GM12878 (cell line): ENCODE data around the gene HMOX1. TPM values are rescaled to one million over a fixed set of nuclear protein-coding genes. Genes with fewer than 3 reads are reported as not detected.
A peak's percentile ranks its signal among the peaks of the same experiment; 100 is the strongest.

Source experiments
- BCL11A ChIP-seq: IDR thresholded peaks from 2 replicates; pipeline ENCODE4 v1.6.1; 2011; ENCODE audit warnings: low read depth, low read length
- CHD1 ChIP-seq: IDR thresholded peaks from 2 replicates; pipeline ENCODE4 v1.6.1; 2012; ENCODE audit warnings: low read depth, low read length, improper control_type of control experiment
- EGR1 ChIP-seq, 2 experiments: IDR thresholded peaks; 1 replicate in 1 of 2; 2 replicates in 1 of 2; pipeline ENCODE4 v1.6.1; 2011 to 2012; ENCODE audit warnings: low read depth in 2 of 2, low read length in 2 of 2, borderline replicate concordance in 1 of 2, mild to moderate bottlenecking in 1 of 2, moderate library complexity in 1 of 2
- ESRRA ChIP-seq: IDR thresholded peaks from 2 replicates; pipeline ENCODE4 v1.6.1; 2012; ENCODE audit warnings: mild to moderate bottlenecking, low read length, improper control_type of control experiment
- EZH2 ChIP-seq: IDR thresholded peaks from 2 replicates; pipeline ENCODE4 v1.6.1; 2012; ENCODE audit warnings: low read depth, mild to moderate bottlenecking, control low read depth, inconsistent platforms, low read length, borderline replicate concordance; ENCODE audit not compliant: control insufficient read depth
- IKZF2 ChIP-seq, 2 experiments: fragments of 450-650 bp; IDR thresholded peaks; 2 replicates each; pipeline ENCODE4 v1.6.1; 2017; ENCODE audit warnings: mild to moderate bottlenecking in 2 of 2, moderate library complexity in 2 of 2
- KDM1A ChIP-seq: fragments of 200-600 bp; sonication (generic); IDR thresholded peaks from 2 replicates; pipeline ENCODE4 v1.6.1; 2016; ENCODE audit warnings: borderline replicate concordance
- MTA2 ChIP-seq: fragments of 450-650 bp; IDR thresholded peaks from 2 replicates; pipeline ENCODE4 v1.6.1; 2016; ENCODE audit warnings: low read depth, mild to moderate bottlenecking, moderate library complexity
- PML ChIP-seq: IDR thresholded peaks from 2 replicates; pipeline ENCODE4 v1.6.1; 2012; ENCODE audit warnings: low read length, inconsistent platforms
- POU2F2 ChIP-seq: IDR thresholded peaks from 3 replicates; pipeline ENCODE4 v1.6.1; 2011; ENCODE audit warnings: low read depth, mild to moderate bottlenecking, low read length, borderline replicate concordance
- RAD21 ChIP-seq: IDR thresholded peaks from 2 replicates; pipeline ENCODE4 v1.6.1; 2011; ENCODE audit warnings: mild to moderate bottlenecking, low read depth, low read length, moderate library complexity; ENCODE audit not compliant: insufficient read depth
- SPI1 ChIP-seq: IDR thresholded peaks from 2 replicates; pipeline ENCODE4 v1.6.1; 2011; ENCODE audit warnings: low read depth, mild to moderate bottlenecking, low read length, moderate library complexity, borderline replicate concordance; ENCODE audit not compliant: insufficient read depth
- TCF3 ChIP-seq: IDR thresholded peaks from 2 replicates; pipeline ENCODE4 v1.6.1; 2012; ENCODE audit warnings: low read depth, mild to moderate bottlenecking, low read length, borderline replicate concordance; ENCODE audit not compliant: insufficient read depth
- YBX1 ChIP-seq: fragments of 450-650 bp; IDR thresholded peaks from 2 replicates; pipeline ENCODE4 v1.6.1; 2016; ENCODE audit warnings: antibody characterized with exemption
- ZZZ3 ChIP-seq: IDR thresholded peaks from 2 replicates; pipeline ENCODE4 v1.6.1; 2011; ENCODE audit warnings: low read depth; ENCODE audit not compliant: control insufficient read depth, insufficient read length
- polyA plus RNA-seq, 11 experiments: library from polyadenylated mRNA; depleted of rRNA in 4 of 11; unstranded in 6 of 11; stranded (reverse) in 5 of 11; fragments of >200 nt; fragmentation: Nextera tagmentation in 4 of 11; fragmentation: Illumina TruSeq in 1 of 11; extraction: Ambion mirVana in 4 of 11; extraction: Trizol in 1 of 11; gene quantifications; 1 replicate in 1 of 11; 2 replicates in 10 of 11; pipeline versions ENCODE4 v1.2.1 to v1.2.3, GENCODE V29; 2011 to 2016; ENCODE audit warnings: inconsistent platforms in 2 of 11, missing spikeins in 2 of 11, low read depth in 1 of 11
- total RNA-seq, 4 experiments: library from RNA; depleted of rRNA in 3 of 4; stranded (reverse); fragments of >200 nt in 3 of 4; fragmentation: Illumina TruSeq in 1 of 4; extraction: Trizol in 1 of 4; gene quantifications; 2 replicates each; pipeline versions ENCODE4 v1.2.1 to v1.2.3, GENCODE V29; 2013 to 2021
- TF ChIP-seq, protein P1 (sequence below): fragments of 450-650 bp; IDR thresholded peaks from 2 replicates; pipeline ENCODE4 v1.6.1; 2017; ENCODE audit warnings: mild to moderate bottlenecking
- TF ChIP-seq, protein P2 (sequence below): IDR thresholded peaks from 2 replicates; pipeline ENCODE4 v1.6.1; 2012; ENCODE audit warnings: low read length, inconsistent platforms
- TF ChIP-seq, protein P3 (sequence below): fragments of 450-650 bp; IDR thresholded peaks from 2 replicates; pipeline ENCODE4 v1.6.1; 2017; ENCODE audit warnings: antibody characterized with exemption, mild to moderate bottlenecking, moderate library complexity
- TF ChIP-seq, protein P4 (sequence below): IDR thresholded peaks from 2 replicates; pipeline ENCODE4 v1.6.1; 2011; ENCODE audit warnings: mild to moderate bottlenecking, low read depth, low read length, moderate library complexity; ENCODE audit not compliant: insufficient replicate concordance

The HMOX1 gene
- total and polyA plus RNA-seq, 10 of the 15 experiments (the other 5 are each of a cell fraction or from before 2014, with no cell fraction given), result 1.5 to 36.7 (median 18.8) TPM

DNA sequence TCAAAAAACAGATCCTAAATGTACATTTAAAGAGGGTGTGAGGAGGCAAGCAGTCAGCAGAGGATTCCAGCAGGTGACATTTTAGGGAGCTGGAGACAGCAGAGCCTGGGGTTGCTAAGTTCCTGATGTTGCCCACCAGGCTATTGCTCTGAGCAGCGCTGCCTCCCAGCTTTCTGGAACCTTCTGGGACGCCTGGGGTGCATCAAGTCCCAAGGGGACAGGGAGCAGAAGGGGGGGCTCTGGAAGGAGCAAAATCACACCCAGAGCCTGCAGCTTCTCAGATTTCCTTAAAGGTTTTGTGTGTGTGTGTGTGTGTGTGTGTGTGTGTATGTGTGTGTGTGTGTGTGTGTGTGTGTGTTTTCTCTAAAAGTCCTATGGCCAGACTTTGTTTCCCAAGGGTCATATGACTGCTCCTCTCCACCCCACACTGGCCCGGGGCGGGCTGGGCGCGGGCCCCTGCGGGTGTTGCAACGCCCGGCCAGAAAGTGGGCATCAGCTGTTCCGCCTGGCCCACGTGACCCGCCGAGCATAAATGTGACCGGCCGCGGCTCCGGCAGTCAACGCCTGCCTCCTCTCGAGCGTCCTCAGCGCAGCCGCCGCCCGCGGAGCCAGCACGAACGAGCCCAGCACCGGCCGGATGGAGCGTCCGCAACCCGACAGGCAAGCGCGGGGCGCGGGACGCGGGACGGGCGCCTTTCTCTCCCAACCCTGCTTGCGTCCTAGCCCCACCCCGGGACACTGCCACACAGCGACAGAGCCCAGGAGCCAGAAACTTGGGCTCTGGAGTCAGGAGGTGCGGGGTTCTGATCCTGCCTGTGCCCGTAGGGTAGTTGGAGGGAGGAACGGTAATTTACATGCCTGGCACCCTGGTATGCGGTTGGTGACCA, at the start of gene HMOX1 (continued):
- TF ChIP-seq, protein P1, sequence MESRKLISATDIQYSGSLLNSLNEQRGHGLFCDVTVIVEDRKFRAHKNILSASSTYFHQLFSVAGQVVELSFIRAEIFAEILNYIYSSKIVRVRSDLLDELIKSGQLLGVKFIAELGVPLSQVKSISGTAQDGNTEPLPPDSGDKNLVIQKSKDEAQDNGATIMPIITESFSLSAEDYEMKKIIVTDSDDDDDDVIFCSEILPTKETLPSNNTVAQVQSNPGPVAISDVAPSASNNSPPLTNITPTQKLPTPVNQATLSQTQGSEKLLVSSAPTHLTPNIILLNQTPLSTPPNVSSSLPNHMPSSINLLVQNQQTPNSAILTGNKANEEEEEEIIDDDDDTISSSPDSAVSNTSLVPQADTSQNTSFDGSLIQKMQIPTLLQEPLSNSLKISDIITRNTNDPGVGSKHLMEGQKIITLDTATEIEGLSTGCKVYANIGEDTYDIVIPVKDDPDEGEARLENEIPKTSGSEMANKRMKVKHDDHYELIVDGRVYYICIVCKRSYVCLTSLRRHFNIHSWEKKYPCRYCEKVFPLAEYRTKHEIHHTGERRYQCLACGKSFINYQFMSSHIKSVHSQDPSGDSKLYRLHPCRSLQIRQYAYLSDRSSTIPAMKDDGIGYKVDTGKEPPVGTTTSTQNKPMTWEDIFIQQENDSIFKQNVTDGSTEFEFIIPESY, result no peak
- TF ChIP-seq BCL11A (no peak), SPI1 (no peak), ESRRA (no peak), TCF3 (no peak), IKZF2 (IDR thresholded peaks at IDR 0.05) (no peak; a peak in 2 of 4 replicates), EZH2 (no peak), EGR1 (IDR thresholded peaks at IDR 0.05; ENCODE audit: borderline replicate concordance in 1 of 2, low read depth in 2 of 2, low read length in 2 of 2) (no peak), POU2F2 (peak; percentile 56; the same call in 1 of the 3 replicates), ZZZ3 (no peak), YBX1 (no peak), PML (no peak), CHD1 (no peak), KDM1A (no peak), MTA2 (no peak), RAD21 (0 out of 2 replicates have a peak, but pooled peaks have one; percentile 6)
- TF ChIP-seq, protein P2, sequence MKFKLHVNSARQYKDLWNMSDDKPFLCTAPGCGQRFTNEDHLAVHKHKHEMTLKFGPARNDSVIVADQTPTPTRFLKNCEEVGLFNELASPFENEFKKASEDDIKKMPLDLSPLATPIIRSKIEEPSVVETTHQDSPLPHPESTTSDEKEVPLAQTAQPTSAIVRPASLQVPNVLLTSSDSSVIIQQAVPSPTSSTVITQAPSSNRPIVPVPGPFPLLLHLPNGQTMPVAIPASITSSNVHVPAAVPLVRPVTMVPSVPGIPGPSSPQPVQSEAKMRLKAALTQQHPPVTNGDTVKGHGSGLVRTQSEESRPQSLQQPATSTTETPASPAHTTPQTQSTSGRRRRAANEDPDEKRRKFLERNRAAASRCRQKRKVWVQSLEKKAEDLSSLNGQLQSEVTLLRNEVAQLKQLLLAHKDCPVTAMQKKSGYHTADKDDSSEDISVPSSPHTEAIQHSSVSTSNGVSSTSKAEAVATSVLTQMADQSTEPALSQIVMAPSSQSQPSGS, result no peak
- TF ChIP-seq, protein P3, sequence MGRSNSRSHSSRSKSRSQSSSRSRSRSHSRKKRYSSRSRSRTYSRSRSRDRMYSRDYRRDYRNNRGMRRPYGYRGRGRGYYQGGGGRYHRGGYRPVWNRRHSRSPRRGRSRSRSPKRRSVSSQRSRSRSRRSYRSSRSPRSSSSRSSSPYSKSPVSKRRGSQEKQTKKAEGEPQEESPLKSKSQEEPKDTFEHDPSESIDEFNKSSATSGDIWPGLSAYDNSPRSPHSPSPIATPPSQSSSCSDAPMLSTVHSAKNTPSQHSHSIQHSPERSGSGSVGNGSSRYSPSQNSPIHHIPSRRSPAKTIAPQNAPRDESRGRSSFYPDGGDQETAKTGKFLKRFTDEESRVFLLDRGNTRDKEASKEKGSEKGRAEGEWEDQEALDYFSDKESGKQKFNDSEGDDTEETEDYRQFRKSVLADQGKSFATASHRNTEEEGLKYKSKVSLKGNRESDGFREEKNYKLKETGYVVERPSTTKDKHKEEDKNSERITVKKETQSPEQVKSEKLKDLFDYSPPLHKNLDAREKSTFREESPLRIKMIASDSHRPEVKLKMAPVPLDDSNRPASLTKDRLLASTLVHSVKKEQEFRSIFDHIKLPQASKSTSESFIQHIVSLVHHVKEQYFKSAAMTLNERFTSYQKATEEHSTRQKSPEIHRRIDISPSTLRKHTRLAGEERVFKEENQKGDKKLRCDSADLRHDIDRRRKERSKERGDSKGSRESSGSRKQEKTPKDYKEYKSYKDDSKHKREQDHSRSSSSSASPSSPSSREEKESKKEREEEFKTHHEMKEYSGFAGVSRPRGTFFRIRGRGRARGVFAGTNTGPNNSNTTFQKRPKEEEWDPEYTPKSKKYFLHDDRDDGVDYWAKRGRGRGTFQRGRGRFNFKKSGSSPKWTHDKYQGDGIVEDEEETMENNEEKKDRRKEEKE, result no peak
- TF ChIP-seq, protein P4, sequence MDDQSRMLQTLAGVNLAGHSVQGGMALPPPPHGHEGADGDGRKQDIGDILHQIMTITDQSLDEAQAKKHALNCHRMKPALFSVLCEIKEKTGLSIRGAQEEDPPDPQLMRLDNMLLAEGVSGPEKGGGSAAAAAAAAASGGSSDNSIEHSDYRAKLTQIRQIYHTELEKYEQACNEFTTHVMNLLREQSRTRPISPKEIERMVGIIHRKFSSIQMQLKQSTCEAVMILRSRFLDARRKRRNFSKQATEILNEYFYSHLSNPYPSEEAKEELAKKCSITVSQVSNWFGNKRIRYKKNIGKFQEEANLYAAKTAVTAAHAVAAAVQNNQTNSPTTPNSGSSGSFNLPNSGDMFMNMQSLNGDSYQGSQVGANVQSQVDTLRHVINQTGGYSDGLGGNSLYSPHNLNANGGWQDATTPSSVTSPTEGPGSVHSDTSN, result peak; percentile 11
